PFSK-1 (cell line): ENCODE data around the gene GNG7.

Experiments
- POLR2AphosphoS5 ChIP-seq: IDR thresholded peaks from 2 replicates; pipeline ENCODE4 v1.6.1; 2012; ENCODE audit warnings: low read depth, mild to moderate bottlenecking, control low read depth, low read length, moderate library complexity
- SIN3A ChIP-seq: IDR thresholded peaks from 2 replicates; pipeline ENCODE4 v1.6.1; 2012; ENCODE audit warnings: mild to moderate bottlenecking, low read length, moderate library complexity, borderline replicate concordance; ENCODE audit not compliant: insufficient read depth
- TF ChIP-seq, protein P1 (sequence below), 2 experiments: IDR thresholded peaks; 2 replicates each; pipeline versions ENCODE4 v1.6.1 to v1.8.0; 2011 to 2012; ENCODE audit warnings: low read depth in 2 of 2, low read length in 2 of 2, control low read depth in 1 of 2, inconsistent platforms in 1 of 2, mild to moderate bottlenecking in 1 of 2, moderate library complexity in 1 of 2; ENCODE audit not compliant: insufficient read depth in 1 of 2

DNA sequence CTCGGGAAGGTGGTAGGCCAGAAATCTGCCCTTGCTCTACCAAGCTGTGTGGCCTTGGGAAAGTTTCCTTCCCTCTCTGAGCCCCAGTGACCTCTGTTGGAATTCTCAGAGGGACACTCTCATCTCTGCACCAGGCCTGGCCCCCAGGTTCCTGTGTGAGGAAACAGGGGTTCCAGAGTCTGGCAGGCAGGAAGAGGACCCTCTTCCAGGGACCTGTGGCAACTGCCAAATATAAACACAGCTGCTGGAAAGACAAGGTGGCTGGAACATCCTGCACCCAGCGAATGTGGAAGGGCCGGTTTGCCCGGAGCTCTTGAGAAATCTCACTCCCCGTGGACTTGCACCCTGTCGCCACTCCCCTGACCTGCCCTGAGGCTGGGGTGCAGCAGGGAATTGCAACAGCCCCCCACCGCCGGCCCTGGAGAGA is 173.8 kb downstream of the GNG7 start:
- TF ChIP-seq, protein P1, sequence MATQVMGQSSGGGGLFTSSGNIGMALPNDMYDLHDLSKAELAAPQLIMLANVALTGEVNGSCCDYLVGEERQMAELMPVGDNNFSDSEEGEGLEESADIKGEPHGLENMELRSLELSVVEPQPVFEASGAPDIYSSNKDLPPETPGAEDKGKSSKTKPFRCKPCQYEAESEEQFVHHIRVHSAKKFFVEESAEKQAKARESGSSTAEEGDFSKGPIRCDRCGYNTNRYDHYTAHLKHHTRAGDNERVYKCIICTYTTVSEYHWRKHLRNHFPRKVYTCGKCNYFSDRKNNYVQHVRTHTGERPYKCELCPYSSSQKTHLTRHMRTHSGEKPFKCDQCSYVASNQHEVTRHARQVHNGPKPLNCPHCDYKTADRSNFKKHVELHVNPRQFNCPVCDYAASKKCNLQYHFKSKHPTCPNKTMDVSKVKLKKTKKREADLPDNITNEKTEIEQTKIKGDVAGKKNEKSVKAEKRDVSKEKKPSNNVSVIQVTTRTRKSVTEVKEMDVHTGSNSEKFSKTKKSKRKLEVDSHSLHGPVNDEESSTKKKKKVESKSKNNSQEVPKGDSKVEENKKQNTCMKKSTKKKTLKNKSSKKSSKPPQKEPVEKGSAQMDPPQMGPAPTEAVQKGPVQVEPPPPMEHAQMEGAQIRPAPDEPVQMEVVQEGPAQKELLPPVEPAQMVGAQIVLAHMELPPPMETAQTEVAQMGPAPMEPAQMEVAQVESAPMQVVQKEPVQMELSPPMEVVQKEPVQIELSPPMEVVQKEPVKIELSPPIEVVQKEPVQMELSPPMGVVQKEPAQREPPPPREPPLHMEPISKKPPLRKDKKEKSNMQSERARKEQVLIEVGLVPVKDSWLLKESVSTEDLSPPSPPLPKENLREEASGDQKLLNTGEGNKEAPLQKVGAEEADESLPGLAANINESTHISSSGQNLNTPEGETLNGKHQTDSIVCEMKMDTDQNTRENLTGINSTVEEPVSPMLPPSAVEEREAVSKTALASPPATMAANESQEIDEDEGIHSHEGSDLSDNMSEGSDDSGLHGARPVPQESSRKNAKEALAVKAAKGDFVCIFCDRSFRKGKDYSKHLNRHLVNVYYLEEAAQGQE (IDR thresholded peaks at IDR 0.05; ENCODE audit: insufficient read depth in 1 of 2, low read depth in 2 of 2, low read length in 2 of 2): no peak
- TF ChIP-seq SIN3A (no peak), POLR2AphosphoS5 (no peak)
